GM21526 (cell line): ENCODE measurements around the gene TMEM106C.

Experiments used
- ATAC-seq: cut with Tn5 transposase; IDR thresholded peaks from one replicate; pipeline ENCODE4 v1.9.1; 2021; ENCODE audit warnings: moderate library complexity; ENCODE audit not compliant: unreplicated experiment, low FRiP score

The TMEM106C gene

DNA sequence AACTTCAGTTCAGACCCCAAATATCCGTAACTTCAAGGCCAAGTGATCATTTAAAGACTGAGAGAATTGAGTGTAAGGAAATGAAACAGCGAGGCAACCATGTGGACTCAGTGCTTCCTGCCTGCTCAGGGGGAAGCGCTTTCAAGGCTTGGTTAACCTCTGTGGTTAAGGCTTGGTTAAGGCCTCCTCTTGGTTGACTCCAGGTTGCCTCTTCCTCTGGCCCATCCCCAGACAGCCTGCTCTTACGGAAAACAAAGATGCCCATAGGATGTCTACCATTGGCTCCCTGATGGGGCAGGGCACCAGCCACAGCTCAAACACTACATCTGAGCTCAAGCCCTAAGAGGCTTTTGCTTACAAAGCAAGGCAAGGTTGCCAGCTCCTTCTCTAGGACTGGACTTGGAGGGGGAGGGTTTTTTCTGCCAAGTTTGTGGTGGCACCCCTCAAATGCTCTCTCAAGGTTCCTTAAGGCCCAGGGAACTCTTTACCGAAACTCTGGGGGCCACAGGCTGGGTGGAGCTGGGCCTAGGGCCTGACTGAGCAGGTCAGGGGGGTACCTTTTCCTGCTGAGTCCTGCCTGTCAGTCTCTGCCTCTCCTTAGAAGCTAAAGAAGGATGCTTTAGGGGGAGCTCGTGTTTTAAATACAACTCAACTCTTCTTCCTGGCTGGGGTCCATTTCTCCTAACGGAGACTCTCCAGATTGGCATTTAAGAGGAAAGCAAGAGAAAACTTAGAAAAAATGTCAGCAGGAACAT is 27.1 kb downstream of the TMEM106C start:
- peak; percentile 92 for ATAC-seq

DNA sequence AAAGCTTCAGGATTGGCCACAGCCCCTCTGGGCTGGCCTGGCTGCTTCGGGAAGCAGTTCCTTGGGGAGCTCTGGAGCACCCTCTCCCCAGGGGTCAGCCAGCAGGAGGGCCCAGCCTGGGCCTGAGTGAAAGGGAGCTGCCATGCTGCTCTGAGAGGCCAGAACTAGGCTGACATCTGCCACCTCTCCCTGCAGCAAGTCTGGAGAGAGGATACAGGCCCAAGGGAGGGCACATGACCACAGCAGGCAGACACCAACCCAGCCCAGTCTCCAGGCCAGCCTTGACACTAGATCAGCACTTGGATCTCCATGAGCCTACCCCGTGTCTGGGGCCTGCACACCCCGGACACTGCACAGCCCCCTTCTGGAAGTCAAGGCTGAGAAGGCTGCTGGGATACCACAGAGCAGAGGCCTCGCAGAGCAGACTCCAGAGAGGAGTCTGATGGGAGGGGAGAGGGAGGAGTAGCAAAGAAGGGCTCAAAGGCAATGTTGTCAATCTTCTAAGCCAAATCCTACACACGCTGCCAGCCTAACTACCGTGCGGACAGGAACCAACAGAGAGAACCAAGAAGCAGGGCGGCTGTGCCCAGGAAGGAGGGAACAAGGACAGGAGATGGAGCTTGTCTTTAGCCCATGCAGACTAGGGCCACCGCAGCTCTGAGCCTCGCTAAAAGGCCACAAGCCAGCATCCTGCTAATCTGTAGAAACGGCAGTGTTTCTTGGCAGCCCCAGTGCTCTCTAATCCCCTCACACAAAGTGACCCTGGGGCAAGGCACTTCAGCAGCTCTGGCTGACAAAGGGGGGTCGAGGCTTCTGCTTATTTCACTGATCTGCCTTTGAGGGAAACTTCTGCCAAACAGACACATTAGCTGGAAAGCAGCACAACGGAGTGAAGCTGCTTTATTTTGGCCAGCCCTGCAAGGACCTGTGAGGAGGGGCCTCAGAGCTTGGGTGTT is 28.0 kb downstream of the TMEM106C start:
- ATAC-seq = no peak

DNA sequence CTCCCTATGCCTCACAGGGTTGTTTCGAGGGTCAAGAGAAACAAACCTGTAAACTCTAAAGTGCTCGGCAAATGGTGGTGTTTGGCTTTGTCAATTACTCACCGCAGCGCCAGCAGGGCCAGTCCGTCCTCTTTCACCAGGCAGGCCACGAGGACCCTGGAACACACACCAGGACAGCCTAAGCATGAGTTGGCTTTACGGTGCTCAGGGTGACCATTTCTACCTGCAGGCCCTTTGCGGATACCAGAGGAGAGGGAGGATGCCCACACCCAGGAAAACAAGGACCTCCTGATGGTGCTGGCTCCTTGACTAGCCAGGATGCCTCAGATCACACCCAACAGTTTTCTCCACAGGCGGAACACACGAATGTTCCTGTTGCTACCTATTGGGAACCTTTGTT is 29.4 kb downstream of the TMEM106C start:
- ATAC-seq = no peak

DNA sequence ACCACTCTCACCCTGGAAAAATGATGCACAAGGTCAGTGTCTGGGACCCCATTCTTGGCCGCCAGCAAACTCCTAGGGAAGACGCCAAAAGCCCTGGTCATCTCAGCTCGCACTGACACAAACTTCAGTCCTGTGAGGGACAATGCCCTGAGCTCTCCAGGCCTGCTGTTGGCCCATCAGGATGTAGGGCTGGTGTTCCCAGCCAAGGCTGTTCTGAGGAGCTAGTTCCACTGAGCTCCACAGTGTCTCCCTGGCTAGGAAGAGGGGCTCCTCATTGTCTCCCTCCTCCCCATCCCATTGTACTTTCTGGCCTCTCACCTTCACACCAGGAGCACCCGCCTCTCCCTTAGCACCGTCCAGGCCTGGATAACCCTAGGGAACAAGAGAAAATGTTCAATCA is 30.1 kb downstream of the TMEM106C start:
- no peak for ATAC-seq

DNA sequence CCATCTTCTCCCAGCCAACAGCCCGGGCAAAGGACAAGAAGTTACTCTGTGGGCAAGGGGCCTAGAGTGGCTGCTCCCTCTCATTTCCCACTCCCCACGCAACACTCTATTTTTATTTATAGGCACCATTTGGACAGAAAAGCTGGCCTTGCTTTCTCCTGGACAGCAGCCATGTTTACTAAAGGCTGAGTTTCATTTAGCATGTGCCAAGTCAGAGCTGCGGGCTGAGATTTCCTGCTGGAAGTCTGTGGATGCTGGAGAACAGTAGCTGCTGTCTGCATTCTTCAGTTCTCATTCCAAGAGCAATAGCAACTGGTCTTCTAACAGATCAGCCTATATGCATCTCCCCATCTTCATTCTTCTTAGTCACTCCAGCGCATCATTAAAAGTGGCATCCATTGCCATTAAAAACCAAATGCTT is 32.6 kb downstream of the TMEM106C start:
- no peak for ATAC-seq

DNA sequence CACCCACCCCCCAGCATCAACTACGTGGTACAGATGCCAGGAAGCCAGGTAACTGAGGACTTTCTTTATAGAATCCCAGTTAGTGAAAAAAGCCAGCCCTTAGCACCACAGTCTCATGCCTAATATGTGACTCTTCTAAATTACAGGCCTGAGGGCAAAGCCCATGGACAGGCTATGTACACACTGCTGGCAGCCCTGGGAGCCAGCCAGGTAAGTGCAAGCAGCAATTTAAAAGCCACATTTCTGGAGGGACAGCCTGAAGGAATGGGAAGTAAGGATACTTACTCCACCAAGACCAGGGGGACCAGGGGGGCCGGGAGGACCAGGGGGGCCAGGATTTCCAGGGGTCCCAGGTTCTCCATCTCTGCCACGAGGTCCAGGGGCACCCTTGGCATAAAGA is 33.9 kb downstream of the TMEM106C start:
- no peak for ATAC-seq

DNA sequence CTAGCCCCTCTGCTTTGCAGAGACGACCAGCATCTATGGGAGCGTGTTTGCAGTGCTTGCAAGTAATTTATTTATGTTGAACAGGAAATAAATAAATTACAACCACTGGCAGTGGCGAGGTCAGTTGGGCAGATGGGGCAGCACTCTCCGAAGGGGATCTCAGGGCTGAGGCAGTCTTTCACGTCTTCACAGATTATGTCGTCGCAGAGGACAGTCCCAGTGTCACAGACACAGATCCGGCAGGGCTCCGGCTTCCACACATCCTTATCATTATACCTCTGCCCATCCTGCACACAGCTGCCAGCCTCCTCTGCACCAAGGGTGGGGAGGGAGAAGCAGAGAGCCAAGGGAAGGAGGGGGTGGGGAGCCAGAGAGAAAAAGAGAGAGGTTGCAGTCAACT is 36.4 kb downstream of the TMEM106C start:
- no peak for ATAC-seq

DNA sequence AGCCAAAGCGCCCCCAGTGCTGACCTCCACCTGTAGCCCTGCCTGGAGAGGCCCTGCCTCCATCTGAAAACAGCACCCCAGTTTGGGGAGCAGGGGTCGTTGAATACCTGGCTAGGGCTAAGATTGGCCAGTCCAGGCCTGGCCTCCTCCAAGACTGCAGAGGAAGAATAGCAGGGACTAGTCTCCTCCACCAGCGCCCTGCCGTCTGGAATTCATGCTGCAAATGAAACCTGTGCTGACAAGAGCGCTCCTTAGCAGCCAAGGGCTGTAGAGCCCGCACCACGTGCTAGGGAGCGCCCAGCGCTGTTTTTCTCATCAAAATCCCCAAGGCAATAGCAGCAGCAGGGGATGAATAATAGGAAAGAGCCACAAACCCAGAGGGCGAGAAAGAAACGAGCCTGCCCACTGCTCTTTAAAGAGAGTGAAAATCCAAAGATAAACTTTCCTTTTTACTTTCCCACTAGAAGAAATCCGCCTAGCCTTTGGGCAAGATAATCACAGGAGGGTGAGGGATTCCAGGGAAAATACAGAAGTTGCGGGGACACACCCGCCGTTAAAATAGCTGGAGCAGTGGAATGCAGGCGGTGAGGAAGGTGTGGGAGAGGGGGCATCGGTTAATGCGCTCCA is 37.6 kb downstream of the TMEM106C start:
- no peak for ATAC-seq

DNA sequence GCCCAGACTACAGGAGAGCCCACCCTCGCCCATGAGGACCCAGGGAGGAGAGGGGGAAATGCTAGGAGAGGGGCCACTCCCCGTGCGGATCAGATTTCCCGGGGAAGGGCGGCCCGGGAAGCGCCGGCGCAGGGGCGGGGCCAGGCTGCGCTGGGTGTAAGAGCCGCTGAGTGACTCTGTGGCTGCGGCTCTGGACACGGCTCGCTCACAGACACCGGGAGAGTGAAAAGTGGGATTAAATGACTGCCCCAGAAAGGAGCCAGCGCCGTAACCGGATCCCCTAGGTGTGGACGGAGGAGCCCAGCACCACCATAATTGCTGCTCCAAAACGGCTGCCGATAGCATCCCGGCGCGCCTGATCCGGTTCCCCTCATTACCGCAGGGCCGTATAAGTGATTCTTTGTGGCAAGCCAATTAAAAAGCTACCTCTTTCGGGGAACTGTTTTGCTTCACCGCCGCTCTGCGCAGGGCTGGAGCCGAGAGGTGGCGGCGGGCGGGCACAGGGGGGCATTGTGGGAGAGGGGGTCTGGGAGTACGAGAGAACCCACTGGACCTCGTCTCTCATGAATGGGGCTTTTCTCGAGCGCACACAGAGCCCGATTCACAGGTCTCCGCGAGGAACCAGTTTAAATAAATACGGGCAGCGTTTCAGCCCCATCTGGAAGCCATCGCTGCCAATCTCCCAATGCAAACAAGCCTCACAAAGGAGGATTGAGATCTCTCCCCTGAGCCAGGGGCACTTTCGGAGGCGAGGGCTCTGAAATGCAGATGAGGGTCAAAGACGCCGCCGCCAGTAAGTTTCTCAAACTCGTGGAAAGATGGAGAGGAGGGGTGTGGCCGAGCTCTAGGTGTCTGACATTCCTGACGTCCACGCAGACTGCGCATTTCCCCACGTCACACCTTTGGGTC is 38.4 kb downstream of the TMEM106C start:
- ATAC-seq = no peak

DNA sequence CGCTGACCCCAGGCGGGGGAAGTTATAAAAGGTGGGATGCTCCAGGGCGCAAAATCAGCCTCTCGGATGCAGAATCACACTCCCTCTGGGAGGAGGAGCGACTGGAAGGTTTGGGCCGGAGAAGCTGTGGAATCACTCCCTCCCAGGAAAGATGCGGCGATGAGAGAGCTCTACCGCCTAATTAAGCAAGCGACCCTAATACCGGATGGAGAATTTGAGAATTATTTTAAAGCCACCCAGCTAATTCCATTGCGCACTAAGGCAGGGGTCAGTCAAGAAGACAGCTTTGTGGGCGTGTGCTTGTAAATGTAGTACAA is 39.0 kb downstream of the TMEM106C start:
- ATAC-seq = no peak

DNA sequence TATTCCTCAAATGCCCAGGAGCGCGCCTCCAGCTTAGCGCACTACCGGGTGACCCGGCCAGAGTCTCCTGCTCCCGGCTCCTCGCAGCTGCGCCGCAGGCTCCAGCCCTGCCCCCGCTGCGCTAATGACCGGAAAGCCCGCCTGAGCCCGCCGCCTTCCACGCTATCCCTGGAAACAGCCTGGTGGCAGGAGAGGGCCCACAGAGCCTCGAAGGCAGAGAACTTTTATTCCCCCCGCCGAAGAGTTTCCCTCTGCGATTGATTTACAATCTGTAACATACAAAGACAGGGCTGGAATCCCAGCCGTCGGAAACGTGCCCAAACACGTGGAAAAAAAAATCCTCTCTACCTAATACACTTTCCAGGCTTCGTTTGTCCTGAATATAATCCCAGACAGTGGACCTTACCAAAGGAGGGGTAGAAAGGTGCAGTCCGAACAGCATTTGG is 39.4 kb downstream of the TMEM106C start:
- no peak for ATAC-seq

DNA sequence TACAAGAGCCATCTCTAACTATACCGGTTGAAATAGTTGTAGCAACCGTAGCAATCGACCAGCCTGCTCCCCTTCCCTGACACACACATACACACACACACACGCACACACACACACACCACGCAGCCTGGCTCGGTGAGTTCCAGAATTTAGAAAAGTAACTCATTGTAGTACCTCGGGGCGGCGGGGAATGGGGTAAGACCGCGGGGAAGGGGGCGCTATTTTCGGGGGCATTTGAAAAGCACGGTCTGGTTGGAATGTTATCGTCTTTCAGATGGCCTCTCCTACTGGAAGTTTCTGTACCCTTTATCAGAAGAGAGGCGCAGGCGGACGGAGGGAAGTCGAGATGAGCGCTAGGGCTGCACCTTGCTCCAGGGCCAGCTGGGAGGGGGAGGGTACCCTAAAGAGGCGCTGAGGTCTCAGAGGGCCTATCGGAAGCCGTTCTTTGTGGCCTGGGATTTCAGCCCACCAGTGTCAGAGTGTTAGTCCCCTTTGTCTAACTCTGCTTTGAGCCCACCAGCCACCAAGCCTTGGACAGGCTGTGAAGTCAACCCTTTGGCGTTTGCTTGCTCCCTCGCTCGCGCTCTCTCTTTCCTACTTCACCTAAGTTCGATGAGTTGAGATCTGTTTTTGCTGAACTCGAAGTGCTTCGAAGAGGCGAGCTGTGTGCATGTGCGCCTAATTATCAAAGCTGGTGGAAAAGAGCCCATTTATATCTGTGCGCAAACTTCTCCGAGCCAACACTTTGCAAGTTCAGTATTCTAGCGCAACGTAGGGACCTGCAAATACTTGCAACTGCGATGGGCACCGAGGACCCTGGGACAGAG is 40.0 kb downstream of the TMEM106C start:
- no peak for ATAC-seq

DNA sequence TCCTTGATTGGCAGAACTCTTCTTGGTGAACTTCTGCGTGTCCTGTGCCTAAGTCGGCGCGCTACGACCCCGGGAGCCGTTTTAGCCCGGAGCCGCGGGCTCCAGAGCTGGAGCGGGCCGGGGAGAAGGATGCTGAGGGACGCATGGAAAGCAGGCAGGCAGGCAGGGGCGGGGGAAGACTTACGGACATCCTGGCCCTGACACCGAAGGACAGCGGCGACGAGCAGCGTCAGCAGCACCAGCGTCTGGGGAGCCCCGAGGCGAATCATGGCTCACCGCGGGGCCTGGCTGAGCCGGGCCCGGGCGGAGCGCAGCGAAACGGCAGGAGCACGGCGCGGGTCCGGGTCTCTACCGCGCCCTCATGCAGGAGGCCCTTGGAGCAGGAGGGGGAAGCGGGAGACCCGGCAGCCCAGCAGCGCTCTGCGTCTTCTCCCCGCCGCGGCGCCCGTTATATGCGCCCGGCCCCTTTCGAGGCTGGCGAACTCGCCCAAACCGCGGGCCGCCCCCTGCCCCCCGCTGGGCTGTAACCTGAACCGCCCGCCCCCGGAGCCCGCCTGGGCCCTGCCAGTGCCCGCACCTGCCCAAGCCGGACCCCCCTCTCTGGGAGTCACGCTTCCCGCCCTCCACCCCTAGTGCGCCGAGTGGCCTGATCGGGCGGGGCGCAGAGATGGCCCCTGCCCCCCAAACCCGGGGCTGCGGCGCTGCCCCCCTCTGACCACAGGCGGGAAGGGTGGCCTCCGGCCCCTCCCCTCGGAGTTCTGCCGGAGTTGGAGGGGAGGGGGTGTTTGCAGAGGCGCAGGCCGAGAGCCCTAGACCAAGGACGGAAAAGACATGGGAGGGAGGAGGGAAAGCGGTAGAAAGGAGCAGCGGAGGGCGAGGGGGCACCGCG is 40.9 kb downstream of the TMEM106C start, which contains the start of gene COL2A1:
TSS of gene COL2A1 (minus strand) at position 424 of the 889 bp plus-strand sequence. CDS start at position 269, 155 bp downstream.
- no peak for ATAC-seq

DNA sequence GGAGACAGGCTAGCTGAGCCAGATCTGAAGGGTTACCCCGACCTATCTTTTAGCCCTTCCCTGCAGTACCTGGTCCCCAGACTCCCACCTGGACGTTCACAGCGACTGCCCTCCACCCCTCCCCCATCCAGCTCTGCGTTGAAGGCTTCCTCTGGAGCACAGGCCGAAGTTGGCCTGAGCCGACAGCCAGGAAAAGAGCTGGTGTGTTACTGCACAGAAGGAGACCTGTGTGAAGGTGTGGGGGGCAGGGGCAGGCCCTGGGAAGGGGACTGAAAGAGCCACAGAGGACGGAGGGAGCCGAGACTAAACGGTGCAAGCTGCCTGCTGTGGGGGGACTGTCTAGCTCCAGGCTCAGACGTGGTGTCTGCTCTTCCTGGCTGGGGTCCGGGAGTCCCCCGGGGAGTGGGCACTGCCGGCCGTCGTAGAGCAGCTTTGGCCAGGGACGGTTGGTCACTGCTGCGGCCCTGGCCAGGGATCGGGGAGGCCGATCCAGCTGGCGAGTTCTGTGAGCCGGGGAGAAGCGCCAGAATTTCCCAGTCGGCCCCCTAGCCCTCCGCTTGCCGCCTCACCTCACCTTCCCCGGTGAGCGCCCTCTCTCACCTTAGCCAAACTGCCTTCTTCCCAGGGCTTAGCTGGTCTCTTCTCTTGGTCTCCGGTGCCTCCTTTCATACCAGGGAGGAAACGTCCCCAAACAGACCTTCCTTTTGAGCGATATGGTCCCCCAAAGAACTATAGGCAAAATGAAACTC is 41.8 kb downstream of the TMEM106C start:
- no peak for ATAC-seq

DNA sequence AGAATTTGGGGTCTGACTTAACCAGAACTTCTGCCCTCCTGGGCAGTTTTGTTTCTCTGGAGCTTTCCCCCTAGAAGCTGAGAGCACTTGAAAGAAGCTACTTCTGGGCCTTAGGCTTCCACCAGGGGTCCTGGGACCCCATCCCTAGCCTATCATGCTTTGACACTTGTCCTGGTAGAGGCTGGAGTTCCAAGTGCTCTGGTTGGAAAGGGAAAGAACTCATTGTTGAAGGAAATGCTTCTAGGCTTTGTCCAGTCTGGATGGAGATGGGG is 42.3 kb downstream of the TMEM106C start:
- ATAC-seq = no peak

DNA sequence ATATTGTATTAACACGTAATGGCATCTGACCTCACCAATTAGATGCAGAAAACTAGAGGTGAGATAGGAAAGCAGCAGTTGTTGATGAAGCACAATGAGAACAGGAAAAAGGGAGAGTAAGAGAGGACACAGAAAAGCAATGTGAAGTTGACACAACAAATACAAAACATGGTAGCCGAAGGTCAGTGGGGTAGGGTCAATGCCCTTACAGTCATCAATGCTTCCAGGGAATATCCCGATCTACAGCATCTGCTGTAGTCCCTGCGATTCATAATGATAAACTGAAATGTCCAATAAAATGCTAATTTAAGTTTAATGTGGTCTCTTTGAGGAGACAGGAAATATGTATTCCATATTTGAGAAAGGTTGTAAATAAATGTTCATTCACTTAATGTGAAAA is 43.8 kb downstream of the TMEM106C start:
- no peak for ATAC-seq

DNA sequence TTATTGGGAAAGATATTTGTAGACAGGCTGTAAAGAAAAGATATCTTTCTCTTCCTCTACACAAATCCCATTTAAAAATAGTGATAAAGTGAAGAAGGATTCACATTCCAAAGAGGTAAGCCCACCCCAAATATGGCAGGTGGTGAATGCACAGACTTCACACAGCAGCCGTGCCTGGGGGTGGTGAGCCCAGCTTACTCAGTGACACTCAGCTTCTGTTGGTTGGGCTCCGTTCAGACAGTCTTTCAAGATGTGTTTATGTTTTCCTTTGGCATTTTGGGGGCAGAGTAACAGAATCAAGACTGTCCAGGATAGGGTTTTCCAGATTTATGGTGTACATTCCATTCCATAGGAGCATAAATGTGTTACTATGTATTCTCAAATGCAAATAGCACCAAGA is 45.0 kb downstream of the TMEM106C start:
- ATAC-seq = no peak

DNA sequence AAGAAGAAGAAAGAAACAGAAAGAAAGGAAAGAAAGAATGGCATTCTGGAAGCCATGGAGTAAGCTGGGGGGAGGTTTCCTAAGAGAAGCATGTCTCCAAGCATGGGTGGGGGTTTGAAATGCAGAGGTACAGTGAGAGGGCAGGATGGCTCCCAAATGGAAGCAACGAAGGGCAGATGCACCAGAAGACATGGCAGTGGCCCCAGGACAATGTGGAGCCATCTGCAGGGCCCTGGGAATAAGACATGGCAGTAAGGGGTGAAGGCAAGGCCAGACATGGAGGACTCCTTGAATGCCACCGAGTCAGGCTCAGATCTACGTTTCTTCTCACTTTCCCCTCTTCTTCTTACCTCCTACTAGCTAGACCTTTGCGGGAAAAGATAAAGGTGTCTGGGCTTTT is 45.6 kb downstream of the TMEM106C start:
- no peak for ATAC-seq
